HG03432 (cell line): Measurements from ENCODE around the gene EDDM13.
"Not testable (repeated sequence)": the region's sequence is repeated elsewhere in the genome, so short reads cannot be mapped to it uniquely, and the experiment has no call there.

Source experiments
- ATAC-seq: cut with Tn5 transposase; IDR thresholded peaks from one replicate; pipeline ENCODE4 v1.9.1; 2021; ENCODE audit warnings: mild to moderate bottlenecking, moderate library complexity; ENCODE audit not compliant: unreplicated experiment

EDDM13 gene

GRCh38 chr19:56319991-56320390 is 47.4 kb downstream of the EDDM13 start:
- ATAC-seq: no peak

GRCh38 chr19:56321254-56321988 is 48.9 kb downstream of the EDDM13 start:
- ATAC-seq: no peak

GRCh38 chr19:56321989-56322440 is 49.5 kb downstream of the EDDM13 start:
- ATAC-seq: no peak

GRCh38 chr19:56324436-56324835 is 51.9 kb downstream of the EDDM13 start:
- no peak for ATAC-seq

- ATAC-seq: no peak
Observed at GRCh38 chr19:56332695-56333094, 60.1 kb downstream of the EDDM13 start.

- ATAC-seq: no peak
Observed at GRCh38 chr19:56333506-56333905, 61.0 kb downstream of the EDDM13 start.

GRCh38 chr19:56335371-56335770 is 62.8 kb downstream of the EDDM13 start:
- not testable (repeated sequence) for ATAC-seq

GRCh38 chr19:56337077-56337476 is 64.5 kb downstream of the EDDM13 start:
- not testable (repeated sequence) for ATAC-seq

GRCh38 chr19:56339031-56339430 is 66.5 kb downstream of the EDDM13 start:
- not testable (repeated sequence) for ATAC-seq

- no peak for ATAC-seq
Observed at GRCh38 chr19:56341948-56342347, 69.4 kb downstream of the EDDM13 start.

- no peak for ATAC-seq
Observed at GRCh38 chr19:56347163-56347778, 74.7 kb downstream of the EDDM13 start.

GRCh38 chr19:56348289-56348877 is 75.8 kb downstream of the EDDM13 start:
- ATAC-seq: no peak

- ATAC-seq: no peak
Observed at GRCh38 chr19:56350416-56351045, 78.0 kb downstream of the EDDM13 start.

GRCh38 chr19:56351208-56351607 is 78.7 kb downstream of the EDDM13 start:
- no peak for ATAC-seq

- ATAC-seq: no peak
Observed at GRCh38 chr19:56355517-56355916, 83.0 kb downstream of the EDDM13 start.

GRCh38 chr19:56356944-56357343 is 84.4 kb downstream of the EDDM13 start:
- no peak for ATAC-seq
